Activated T-helper 2 cell treated with anti-CD3 and anti-CD28 coated beads, Interferon-gamma antibody, Interleukin-2, Interleukin-4, amounts not matched to agents 10 μg/mL and 5 μg/mL and 100 μg/mL, durations not matched to agents 14 hours and 24 hours and 36 hours (primary cell): ENCODE results near the gene IRF2BP1. TPM values are rescaled to one million over a fixed set of nuclear protein-coding genes. Genes with fewer than 3 reads are reported as not detected.
A peak's percentile ranks its signal among the peaks of the same experiment; 100 is the strongest.

Experiments
- DNase-seq: peaks from one replicate; pipeline ENCODE4 v3.0.0; 2021; ENCODE audit warnings: low spot score
- H3K27ac Mint-ChIP-seq: one replicate; pipeline ENCODE4 v1.8.0; 2021; ENCODE audit warnings: mixed read lengths
- H3K27me3 Mint-ChIP-seq: one replicate; pipeline ENCODE4 v1.8.0; 2021; ENCODE audit warnings: low read depth, mixed read lengths
- H3K36me3 Mint-ChIP-seq: one replicate; pipeline ENCODE4 v1.8.0; 2021; ENCODE audit warnings: low read depth, mixed read lengths
- H3K4me1 Mint-ChIP-seq: one replicate; pipeline ENCODE4 v1.8.0; 2021; ENCODE audit warnings: low read depth, mixed read lengths
- H3K4me3 Mint-ChIP-seq: one replicate; pipeline ENCODE4 v1.8.0; 2021; ENCODE audit warnings: low read depth, mild to moderate bottlenecking, moderate library complexity, mixed read lengths
- H3K9me3 Mint-ChIP-seq: one replicate; pipeline ENCODE4 v1.8.0; 2021; ENCODE audit warnings: mixed read lengths
- intact Hi-C: fragments of 100-400 bp; cut with micrococcal nuclease; formaldehyde crosslinking; loops from one replicate; pipeline ENCODE4 v1.15.1; 2023
- total RNA-seq: library from RNA; stranded (reverse); gene quantifications from 2 replicates; pipeline ENCODE4 v1.2.3, GENCODE V29; 2022

Gene IRF2BP1
- total RNA-seq, 1 donor from 2014 or later = 17.1 TPM

GRCh38 chr19:45883586-45883880 is 2.4 kb downstream of the IRF2BP1 start:
- no peak for DNase-seq
- intact Hi-C loops = loop anchor here (1.0 kb wide), 1 partner anchor 66 kb away; no protein-coding TSS in a partner anchor
- H3K36me3 Mint-ChIP-seq = peaks cover 4% of the 10 kb centered on the region
- H3K27me3 Mint-ChIP-seq = no peaks in the 10 kb centered on the region
- peaks cover 18% of the 10 kb centered on the region for H3K4me1 Mint-ChIP-seq
- peak overlapping the region; percentile 66 for H3K4me3 Mint-ChIP-seq
- peak overlapping the region; percentile 18 for H3K27ac Mint-ChIP-seq
- no peaks in the 10 kb centered on the region for H3K9me3 Mint-ChIP-seq

- DNase-seq = peak; percentile 81
- Mint-ChIP-seq H3K4me1 (peaks cover 21% of the 10 kb centered on the region), H3K9me3 (no peaks in the 10 kb centered on the region), H3K4me3 (peak overlapping the region; percentile 66), H3K27ac (peak overlapping the region; percentile 18), H3K27me3 (no peaks in the 10 kb centered on the region), H3K36me3 (peaks cover 4% of the 10 kb centered on the region)
- intact Hi-C loops = loop anchor here (1.0 kb wide), 1 partner anchor 66 kb away; no protein-coding TSS in a partner anchor
These were observed 3.0 kb downstream of the IRF2BP1 start for GRCh38 chr19:45882652-45883585.

GRCh38 chr19:45881909-45882528 is 3.9 kb downstream of the IRF2BP1 start:
- H3K27ac Mint-ChIP-seq = no peak overlapping the region
- no peaks in the 10 kb centered on the region for H3K27me3 Mint-ChIP-seq
- no peaks in the 10 kb centered on the region for H3K9me3 Mint-ChIP-seq
- H3K4me3 Mint-ChIP-seq = no peak overlapping the region
- peaks cover 4% of the 10 kb centered on the region for H3K36me3 Mint-ChIP-seq
- DNase-seq = no peak
- intact Hi-C loops = no loop called here
- peaks cover 23% of the 10 kb centered on the region for H3K4me1 Mint-ChIP-seq

GRCh38 chr19:45881082-45881908 is 4.6 kb downstream of the IRF2BP1 start:
- Mint-ChIP-seq H3K4me3 (no peak overlapping the region), H3K27ac (no peak overlapping the region), H3K4me1 (peaks cover 24% of the 10 kb centered on the region), H3K9me3 (no peaks in the 10 kb centered on the region), H3K36me3 (peaks cover 4% of the 10 kb centered on the region), H3K27me3 (peaks cover 1% of the 10 kb centered on the region)
- DNase-seq = no peak
- intact Hi-C loops = no loop called here

- no peaks in the 10 kb centered on the region for H3K9me3 Mint-ChIP-seq
- peaks cover 4% of the 10 kb centered on the region for H3K36me3 Mint-ChIP-seq
- H3K27me3 Mint-ChIP-seq = peaks cover 7% of the 10 kb centered on the region
- no peak overlapping the region for H3K27ac Mint-ChIP-seq
- H3K4me1 Mint-ChIP-seq = peaks cover 30% of the 10 kb centered on the region
- intact Hi-C loops = no loop called here
- H3K4me3 Mint-ChIP-seq = no peak overlapping the region
- no peak for DNase-seq
These were observed 6.0 kb downstream of the IRF2BP1 start for GRCh38 chr19:45879971-45880370.

- Mint-ChIP-seq H3K36me3 (peaks cover 4% of the 10 kb centered on the region), H3K9me3 (no peaks in the 10 kb centered on the region), H3K4me3 (no peak overlapping the region), H3K27ac (no peak overlapping the region), H3K27me3 (peaks cover 10% of the 10 kb centered on the region), H3K4me1 (peaks cover 30% of the 10 kb centered on the region)
- intact Hi-C loops = no loop called here
- DNase-seq = no peak
These were observed 6.9 kb downstream of the IRF2BP1 start for GRCh38 chr19:45879055-45879454.

- intact Hi-C loops = no loop called here
- peaks cover 10% of the 10 kb centered on the region for H3K27me3 Mint-ChIP-seq
- H3K36me3 Mint-ChIP-seq = peaks cover under 1% of the 10 kb centered on the region
- H3K27ac Mint-ChIP-seq = peak overlapping the region; percentile 50
- no peak for DNase-seq
- H3K4me1 Mint-ChIP-seq = peaks cover 27% of the 10 kb centered on the region
- no peak overlapping the region for H3K4me3 Mint-ChIP-seq
- H3K9me3 Mint-ChIP-seq = no peaks in the 10 kb centered on the region
These were observed 7.7 kb downstream of the IRF2BP1 start for GRCh38 chr19:45878043-45878794.

- no peaks in the 10 kb centered on the region for H3K9me3 Mint-ChIP-seq
- H3K27me3 Mint-ChIP-seq = peaks cover 10% of the 10 kb centered on the region
- H3K4me3 Mint-ChIP-seq = peak overlapping the region; percentile 31
- H3K27ac Mint-ChIP-seq = peak overlapping the region; percentile 78
- intact Hi-C loops = no loop called here
- DNase-seq = no peak
- no peaks in the 10 kb centered on the region for H3K36me3 Mint-ChIP-seq
- peaks cover 21% of the 10 kb centered on the region for H3K4me1 Mint-ChIP-seq
These were observed 9.3 kb downstream of the IRF2BP1 start for GRCh38 chr19:45876411-45877197.

GRCh38 chr19:45876161-45876410 is 9.9 kb downstream of the IRF2BP1 start:
- H3K4me3 Mint-ChIP-seq = no peak overlapping the region
- H3K27ac Mint-ChIP-seq = peak overlapping the region; percentile 78
- H3K9me3 Mint-ChIP-seq = no peaks in the 10 kb centered on the region
- H3K4me1 Mint-ChIP-seq = peaks cover 19% of the 10 kb centered on the region
- H3K27me3 Mint-ChIP-seq = peaks cover 10% of the 10 kb centered on the region
- no peaks in the 10 kb centered on the region for H3K36me3 Mint-ChIP-seq
- intact Hi-C loops = no loop called here
- DNase-seq = no peak

- Mint-ChIP-seq H3K4me1 (peaks cover 19% of the 10 kb centered on the region), H3K27ac (no peak overlapping the region), H3K9me3 (no peaks in the 10 kb centered on the region), H3K27me3 (peaks cover 10% of the 10 kb centered on the region), H3K36me3 (no peaks in the 10 kb centered on the region), H3K4me3 (no peak overlapping the region)
- intact Hi-C loops = no loop called here
- DNase-seq = no peak
These were observed 11.3 kb downstream of the IRF2BP1 start for GRCh38 chr19:45874620-45874966.

GRCh38 chr19:45873219-45873772 is 12.6 kb downstream of the IRF2BP1 start:
- no peaks in the 10 kb centered on the region for H3K9me3 Mint-ChIP-seq
- H3K36me3 Mint-ChIP-seq = no peaks in the 10 kb centered on the region
- H3K4me3 Mint-ChIP-seq = no peak overlapping the region
- intact Hi-C loops = no loop called here
- H3K4me1 Mint-ChIP-seq = peaks cover 14% of the 10 kb centered on the region
- H3K27me3 Mint-ChIP-seq = peaks cover 10% of the 10 kb centered on the region
- H3K27ac Mint-ChIP-seq = no peak overlapping the region
- DNase-seq = no peak
